Upper lobe of left lung (tissue), 4 donors: ENCODE data around the gene MDFI.

Experiments used
- CTCF ChIP-seq, 6 experiments: fragments of 450-650 bp in 4 of 6; fragments of 200-600 bp in 2 of 6; sonication (generic) in 2 of 6; IDR thresholded peaks; one replicate each; pipeline ENCODE4 v1.5.1; 2016 to 2019; ENCODE audit warnings: antibody characterized with exemption in 6 of 6
- POLR2A ChIP-seq, 4 donors: fragments of 450-650 bp; IDR thresholded peaks; one replicate each; pipeline ENCODE4 v1.5.1; 2016 to 2017; ENCODE audit warnings: antibody characterized with exemption in 4 of 4, mild to moderate bottlenecking in 2 of 4

GRCh38 chr6:41650120-41650519 is 11.9 kb downstream of the MDFI start:
- TF ChIP-seq POLR2A (IDR thresholded peaks at IDR 0.05) (no peak), CTCF (IDR thresholded peaks at IDR 0.05) (no peak)
